ENCODE data around the gene NDUFS2. TPM values are rescaled to one million over a fixed set of nuclear protein-coding genes. Genes with fewer than 3 reads are reported as not detected.
A peak's percentile ranks its signal among the peaks of the same experiment; 100 is the strongest.

Gene NDUFS2
- total RNA-seq, 2 donors from 2014 or later = 83.5 to 100.0 TPM

DNA sequence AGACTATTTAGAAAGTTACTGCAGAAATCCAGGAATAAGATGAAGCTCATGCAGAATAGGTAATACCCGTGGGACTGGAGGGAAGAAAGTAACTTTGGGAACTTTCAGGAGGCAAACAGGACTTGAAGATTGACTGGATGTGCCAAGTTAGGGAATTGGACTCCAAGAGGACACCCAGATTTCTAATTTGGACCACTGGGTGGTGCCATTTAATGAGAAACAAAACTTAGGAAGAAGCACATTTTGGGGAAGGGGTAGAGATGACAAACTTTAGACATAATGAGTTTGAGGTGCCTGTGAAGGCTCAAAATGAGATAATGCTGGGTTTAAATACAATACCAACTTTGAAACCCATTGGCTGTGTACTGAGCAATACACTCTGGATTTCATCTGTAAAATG, 21.5 kb upstream of the NDUFS2 start:
- TF ChIP-seq, protein P1, sequence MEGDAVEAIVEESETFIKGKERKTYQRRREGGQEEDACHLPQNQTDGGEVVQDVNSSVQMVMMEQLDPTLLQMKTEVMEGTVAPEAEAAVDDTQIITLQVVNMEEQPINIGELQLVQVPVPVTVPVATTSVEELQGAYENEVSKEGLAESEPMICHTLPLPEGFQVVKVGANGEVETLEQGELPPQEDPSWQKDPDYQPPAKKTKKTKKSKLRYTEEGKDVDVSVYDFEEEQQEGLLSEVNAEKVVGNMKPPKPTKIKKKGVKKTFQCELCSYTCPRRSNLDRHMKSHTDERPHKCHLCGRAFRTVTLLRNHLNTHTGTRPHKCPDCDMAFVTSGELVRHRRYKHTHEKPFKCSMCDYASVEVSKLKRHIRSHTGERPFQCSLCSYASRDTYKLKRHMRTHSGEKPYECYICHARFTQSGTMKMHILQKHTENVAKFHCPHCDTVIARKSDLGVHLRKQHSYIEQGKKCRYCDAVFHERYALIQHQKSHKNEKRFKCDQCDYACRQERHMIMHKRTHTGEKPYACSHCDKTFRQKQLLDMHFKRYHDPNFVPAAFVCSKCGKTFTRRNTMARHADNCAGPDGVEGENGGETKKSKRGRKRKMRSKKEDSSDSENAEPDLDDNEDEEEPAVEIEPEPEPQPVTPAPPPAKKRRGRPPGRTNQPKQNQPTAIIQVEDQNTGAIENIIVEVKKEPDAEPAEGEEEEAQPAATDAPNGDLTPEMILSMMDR (conservative IDR thresholded peaks at IDR 0.05) = peak; percentile 66
- H3K4me1 Mint-ChIP-seq = peaks cover 14% of the 10 kb centered on the region
- Histone ChIP-seq H3K4me1 (ENCODE audit: control insufficient read depth, insufficient read depth, low read length) (peaks cover 4% of the 10 kb centered on the region), H3K27ac (ENCODE audit: low read depth, low read length) (no peak overlapping the region), H3K36me3 (ENCODE audit: control insufficient read depth, insufficient read depth, low read length) (peaks cover under 1% of the 10 kb centered on the region), H3K9ac (ENCODE audit: extremely low read depth, low read length, poor library complexity, severe bottlenecking) (no peak overlapping the region), H3K27me3 (ENCODE audit: control insufficient read depth, insufficient read depth, low read length, poor library complexity, severe bottlenecking) (no peaks in the 10 kb centered on the region), H3K9me3 (ENCODE audit: control insufficient read depth, low read length) (no peaks in the 10 kb centered on the region), H3K4me3 (ENCODE audit: low read length) (no peak overlapping the region)
- WGBS, 2 experiments (ENCODE audit: insufficient coverage in 1 of 2, insufficient read length in 1 of 2) = 67 to 84% methylated on average over 1 of the region's 1 CpG
- no peaks in the 10 kb centered on the region for H3K9me3 Mint-ChIP-seq
- H3K36me3 Mint-ChIP-seq (ENCODE audit: low read depth) = peaks cover under 1% of the 10 kb centered on the region
- DNase-seq = no peak
- H3K4me3 Mint-ChIP-seq = no peak overlapping the region
- no peak overlapping the region for H3K27ac Mint-ChIP-seq
- no peaks in the 10 kb centered on the region for H3K27me3 Mint-ChIP-seq (ENCODE audit: insufficient read depth)

DNA sequence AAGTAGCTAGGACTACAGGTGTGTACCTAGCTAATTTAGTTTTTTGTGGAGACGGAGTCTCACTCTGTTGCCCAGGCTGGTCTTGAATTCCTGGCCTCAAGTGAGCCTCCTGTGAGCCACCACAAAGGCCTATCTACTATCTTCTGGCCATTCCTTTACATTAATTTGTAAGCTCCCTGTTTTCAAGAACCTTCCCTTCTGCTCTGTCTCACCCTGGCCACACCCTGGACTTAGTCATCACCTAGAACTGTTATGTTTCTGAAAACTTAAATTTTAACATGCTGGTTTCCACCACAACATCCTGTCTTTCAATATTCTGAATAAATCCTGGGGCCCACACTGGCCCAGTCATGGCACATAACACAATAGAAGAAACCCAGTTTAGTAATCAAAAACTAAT, 20.0 kb upstream of the NDUFS2 start:
- H3K27ac Mint-ChIP-seq = no peak overlapping the region
- H3K4me3 Mint-ChIP-seq = no peak overlapping the region
- TF ChIP-seq, protein P1 (conservative IDR thresholded peaks at IDR 0.05) = no peak
- Histone ChIP-seq H3K9ac (ENCODE audit: extremely low read depth, low read length, poor library complexity, severe bottlenecking) (no peak overlapping the region), H3K9me3 (ENCODE audit: control insufficient read depth, low read length) (no peaks in the 10 kb centered on the region), H3K4me1 (ENCODE audit: control insufficient read depth, insufficient read depth, low read length) (peaks cover 4% of the 10 kb centered on the region), H3K27ac (ENCODE audit: low read depth, low read length) (no peak overlapping the region), H3K36me3 (ENCODE audit: control insufficient read depth, insufficient read depth, low read length) (no peaks in the 10 kb centered on the region), H3K27me3 (ENCODE audit: control insufficient read depth, insufficient read depth, low read length, poor library complexity, severe bottlenecking) (no peaks in the 10 kb centered on the region), H3K4me3 (ENCODE audit: low read length) (no peak overlapping the region)
- peaks cover 7% of the 10 kb centered on the region for H3K4me1 Mint-ChIP-seq
- H3K27me3 Mint-ChIP-seq (ENCODE audit: insufficient read depth) = no peaks in the 10 kb centered on the region
- WGBS, 2 experiments (ENCODE audit: insufficient coverage in 1 of 2, insufficient read length in 1 of 2) = 98 to 100% methylated on average over 1 of the region's 1 CpG
- no peak for DNase-seq
- H3K36me3 Mint-ChIP-seq (ENCODE audit: low read depth) = no peaks in the 10 kb centered on the region
- H3K9me3 Mint-ChIP-seq = no peaks in the 10 kb centered on the region

DNA sequence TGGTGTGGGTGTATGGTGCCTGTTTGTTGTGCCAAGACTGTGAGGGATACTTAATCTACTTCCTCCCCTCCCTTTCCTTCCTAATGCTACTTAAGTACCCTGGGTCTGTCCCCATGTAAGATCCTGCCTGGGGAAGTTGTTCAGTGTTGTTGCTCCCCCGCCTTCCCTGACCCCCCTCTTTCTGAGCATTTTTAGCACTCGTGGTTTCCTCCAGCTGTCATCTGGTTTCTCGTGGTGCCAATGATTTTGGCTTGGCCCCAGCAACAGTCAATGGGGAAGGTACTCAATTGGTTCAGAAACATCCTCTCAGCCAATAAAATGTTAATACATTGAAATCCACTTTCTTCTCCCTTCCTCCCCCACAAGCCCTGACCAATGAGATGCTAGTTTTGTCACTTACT, 16.9 kb upstream of the NDUFS2 start:
- Histone ChIP-seq H3K4me1 (ENCODE audit: control insufficient read depth, insufficient read depth, low read length) (no peaks in the 10 kb centered on the region), H3K4me3 (ENCODE audit: low read length) (no peak overlapping the region), H3K27me3 (ENCODE audit: control insufficient read depth, insufficient read depth, low read length, poor library complexity, severe bottlenecking) (no peaks in the 10 kb centered on the region), H3K27ac (ENCODE audit: low read depth, low read length) (no peak overlapping the region), H3K9me3 (ENCODE audit: control insufficient read depth, low read length) (no peaks in the 10 kb centered on the region), H3K9ac (ENCODE audit: extremely low read depth, low read length, poor library complexity, severe bottlenecking) (no peak overlapping the region), H3K36me3 (ENCODE audit: control insufficient read depth, insufficient read depth, low read length) (no peaks in the 10 kb centered on the region)
- no peak for DNase-seq
- Mint-ChIP-seq H3K4me1 (no peaks in the 10 kb centered on the region), H3K27ac (no peak overlapping the region), H3K4me3 (no peak overlapping the region), H3K36me3 (ENCODE audit: low read depth) (no peaks in the 10 kb centered on the region), H3K27me3 (ENCODE audit: insufficient read depth) (no peaks in the 10 kb centered on the region), H3K9me3 (no peaks in the 10 kb centered on the region)
- TF ChIP-seq, protein P1 (conservative IDR thresholded peaks at IDR 0.05) = no peak
- 60 to 73% methylated on average over 1 to 3 of the region's 3 CpGs for WGBS, 2 experiments (ENCODE audit: insufficient coverage in 1 of 2, insufficient read length in 1 of 2)
